A549 (cell line): ENCODE data around the gene MPHOSPH6.

Experiments
- CTCF ChIP-seq: fragments of >200 bp; sonication (Bioruptor Twin); formaldehyde crosslinking; IDR thresholded peaks from 3 replicates; pipeline ENCODE4 v1.5.1; 2016
- FOSL2 ChIP-seq, 2 experiments: fragments of 450-650 bp in 1 of 2; fragments of >200 bp in 1 of 2; sonication (Bioruptor Twin) in 1 of 2; formaldehyde crosslinking; IDR thresholded peaks; 2 replicates each; pipeline versions ENCODE4 v1.5.0 to v1.6.1; 2016 to 2020; ENCODE audit warnings: mild to moderate bottlenecking in 1 of 2, moderate library complexity in 1 of 2
- HDAC2 ChIP-seq: fragments of 200-600 bp; sonication (generic); IDR thresholded peaks from 2 replicates; pipeline ENCODE4 v1.6.1; 2016
- JUN ChIP-seq, 2 experiments: fragments of >200 bp; sonication (Bioruptor Twin); formaldehyde crosslinking; IDR thresholded peaks; 2 replicates in 1 of 2; 3 replicates in 1 of 2; pipeline ENCODE4 v1.6.1; 2016 to 2017
- KDM5A ChIP-seq: fragments of 200-600 bp; sonication (generic); IDR thresholded peaks from 2 replicates; pipeline ENCODE4 v1.6.1; 2016; ENCODE audit warnings: antibody characterized with exemption, mild to moderate bottlenecking
- MYC ChIP-seq: IDR thresholded peaks from 2 replicates; pipeline ENCODE4 v1.6.1; 2012; ENCODE audit warnings: mild to moderate bottlenecking, inconsistent platforms, low read length, improper control_type of control experiment, borderline replicate concordance
- NR3C1 ChIP-seq: fragments of >200 bp; sonication (Bioruptor Twin); formaldehyde crosslinking; IDR thresholded peaks from 3 replicates; pipeline ENCODE4 v1.6.1; 2017
- POLR2A ChIP-seq: IDR thresholded peaks from 2 replicates; pipeline ENCODE4 v1.6.1; 2012; ENCODE audit warnings: mild to moderate bottlenecking, low read length
- RCOR1 ChIP-seq: fragments of 150-350 bp; IDR thresholded peaks from 2 replicates; pipeline ENCODE4 v1.6.1; 2014; ENCODE audit warnings: antibody characterized with exemption, low read length, low read depth
- SMC3 ChIP-seq: fragments of >200 bp; sonication (Bioruptor Twin); formaldehyde crosslinking; IDR thresholded peaks from 3 replicates; pipeline ENCODE4 v1.6.1; 2018; ENCODE audit warnings: inconsistent platforms
- ZFP36 ChIP-seq: fragments of 450-650 bp; IDR thresholded peaks from 2 replicates; pipeline ENCODE4 v1.6.1; 2014; ENCODE audit warnings: borderline replicate concordance; ENCODE audit not compliant: partially characterized antibody

GRCh38 chr16:82176204-82176603 is 6.2 kb upstream of the MPHOSPH6 start:
- TF ChIP-seq ZFP36 (no peak), CTCF (no peak), POLR2A (no peak), NR3C1 (no peak), KDM5A (no peak), RCOR1 (no peak), SMC3 (no peak), FOSL2 (IDR thresholded peaks at IDR 0.05) (no peak), FOSL2 (CRISPR knock-in tag; IDR thresholded peaks at IDR 0.05) (no peak), MYC (no peak), HDAC2 (no peak), JUN (IDR thresholded peaks at IDR 0.05) (no peak)
